Measurements from ENCODE around the gene CFAP69.

- TF ChIP-seq CTCF (IDR thresholded peaks at IDR 0.05) (no peak), ZFX (IDR thresholded peaks at IDR 0.05; ENCODE audit: borderline replicate concordance) (no peak)
Observed at GRCh38 chr7:90209776-90210175, 35.2 kb upstream of the CFAP69 start.
